Measurements from ENCODE around the gene GRPEL1. TPM values are rescaled to one million over a fixed set of nuclear protein-coding genes. Genes with fewer than 3 reads are reported as not detected.

The GRPEL1 gene
- total RNA-seq, 6 experiments from 2014 or later: 30.0 to 49.2 (median 45.3) TPM

GRCh38 chr4:7108046-7108625, 40.3 kb upstream of the GRPEL1 start:
- TF ChIP-seq CTCF (IDR thresholded peaks at IDR 0.05) (no peak), POLR2A (IDR thresholded peaks at IDR 0.05) (no peak)
- H3K4me1 ChIP-seq: peaks cover 0 to 8% (median 0%) of the 10 kb centered on the region in 4 donors
- no peaks in the 10 kb centered on the region for H3K27me3 ChIP-seq
- no peaks in the 10 kb centered on the region for H3K36me3 ChIP-seq
- no peak overlapping the region for H3K4me3 ChIP-seq
- 60% methylated on average over 1 of the region's 23 CpGs for WGBS (ENCODE audit: insufficient coverage, low coverage, low lambda C conversion rate, missing lambda C conversion rate)
- H3K27ac ChIP-seq: no peak overlapping the region
- intact Hi-C loops (cut with DNase I): no loop called here
- ATAC-seq (no peak), DNase-seq (peak in 1 of 3 donors; percentile 53)
- no peaks in the 10 kb centered on the region for H3K9me3 ChIP-seq

DNA sequence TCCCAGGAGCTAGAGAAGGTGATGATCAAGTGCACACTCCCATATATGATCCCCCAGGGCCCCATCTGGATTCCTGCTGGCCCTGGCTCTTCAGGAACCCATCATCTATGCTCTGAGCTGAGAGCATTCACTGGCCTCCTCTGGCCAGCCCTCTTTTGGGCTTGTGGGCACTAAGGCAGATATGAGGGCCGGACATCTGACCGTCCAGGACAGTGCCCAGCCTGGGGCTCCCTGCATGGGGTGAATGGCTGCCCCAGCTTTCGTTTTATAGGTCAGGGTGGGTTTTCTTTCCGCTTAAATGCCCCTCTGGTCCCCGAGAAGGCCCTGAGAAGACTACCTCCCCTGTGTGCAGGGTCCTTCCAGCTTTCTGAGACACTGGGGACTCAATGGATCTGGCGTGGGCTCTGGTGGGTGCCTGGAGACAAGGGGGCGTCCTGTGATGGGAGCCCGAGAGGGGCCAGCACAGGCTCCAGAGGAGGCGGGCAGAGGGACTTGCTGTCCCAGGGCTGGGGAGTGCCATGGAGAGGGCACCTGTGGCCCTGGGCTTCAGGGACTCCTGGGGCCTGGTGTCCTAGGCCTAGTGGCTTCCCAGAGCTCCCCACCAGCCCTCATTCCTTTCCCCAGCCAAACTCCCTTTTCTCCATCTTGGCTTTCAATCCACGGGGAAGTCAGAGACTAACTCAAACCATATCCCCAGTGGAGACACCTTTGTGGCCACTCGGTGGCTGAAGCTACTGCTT, 39.5 kb upstream of the GRPEL1 start:
- TF ChIP-seq POLR2A (IDR thresholded peaks at IDR 0.05): no peak
- no peak for TF ChIP-seq CTCF (IDR thresholded peaks at IDR 0.05)
- ATAC-seq (no peak), DNase-seq (peak in 1 of 3 donors; percentile 31)
- 92% methylated on average over 5 of the region's 11 CpGs for WGBS (ENCODE audit: insufficient coverage, low coverage, low lambda C conversion rate, missing lambda C conversion rate)
- no peaks in the 10 kb centered on the region for H3K9me3 ChIP-seq
- no peak overlapping the region for H3K27ac ChIP-seq
- peaks cover 0 to 15% (median under 1%) of the 10 kb centered on the region in 4 donors for H3K4me1 ChIP-seq
- intact Hi-C loops (cut with DNase I): no loop called here
- no peaks in the 10 kb centered on the region for H3K27me3 ChIP-seq
- H3K4me3 ChIP-seq: no peak overlapping the region
- H3K36me3 ChIP-seq: no peaks in the 10 kb centered on the region

DNA sequence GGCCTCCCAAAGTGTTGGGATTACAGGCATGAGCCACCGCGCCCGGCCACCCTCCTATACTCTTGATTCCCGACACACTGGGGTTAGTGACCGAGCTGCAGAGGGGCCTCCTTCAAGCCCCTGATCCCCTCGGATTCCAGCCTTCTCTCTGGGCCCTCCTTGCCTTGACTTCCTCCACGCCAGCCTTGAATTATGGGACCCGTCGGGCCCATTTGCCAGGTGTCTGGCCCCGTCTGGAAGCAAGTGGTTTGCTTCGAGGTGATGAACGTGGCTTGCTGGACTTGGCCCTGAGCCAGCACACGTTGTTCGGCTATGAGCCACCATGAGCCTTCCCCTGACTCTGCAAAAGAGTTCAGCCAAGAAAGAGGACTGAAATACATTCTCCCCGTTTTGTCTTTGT, 37.4 kb upstream of the GRPEL1 start:
- TF ChIP-seq CTCF (IDR thresholded peaks at IDR 0.05) (no peak), POLR2A (IDR thresholded peaks at IDR 0.05) (no peak)
- intact Hi-C loops (cut with DNase I): no loop called here
- ATAC-seq (no peak), DNase-seq (peak in 1 of 3 donors; percentile 53)
- Histone ChIP-seq H3K27me3 (no peaks in the 10 kb centered on the region), H3K9me3 (no peaks in the 10 kb centered on the region), H3K36me3 (no peaks in the 10 kb centered on the region), H3K27ac (no peak overlapping the region), H3K4me3 (no peak overlapping the region), H3K4me1 (peaks cover 0 to 21% (median 4%) of the 10 kb centered on the region in 4 donors)
- WGBS (ENCODE audit: insufficient coverage, low coverage, low lambda C conversion rate, missing lambda C conversion rate): 28% methylated on average over 7 of the region's 15 CpGs

DNA sequence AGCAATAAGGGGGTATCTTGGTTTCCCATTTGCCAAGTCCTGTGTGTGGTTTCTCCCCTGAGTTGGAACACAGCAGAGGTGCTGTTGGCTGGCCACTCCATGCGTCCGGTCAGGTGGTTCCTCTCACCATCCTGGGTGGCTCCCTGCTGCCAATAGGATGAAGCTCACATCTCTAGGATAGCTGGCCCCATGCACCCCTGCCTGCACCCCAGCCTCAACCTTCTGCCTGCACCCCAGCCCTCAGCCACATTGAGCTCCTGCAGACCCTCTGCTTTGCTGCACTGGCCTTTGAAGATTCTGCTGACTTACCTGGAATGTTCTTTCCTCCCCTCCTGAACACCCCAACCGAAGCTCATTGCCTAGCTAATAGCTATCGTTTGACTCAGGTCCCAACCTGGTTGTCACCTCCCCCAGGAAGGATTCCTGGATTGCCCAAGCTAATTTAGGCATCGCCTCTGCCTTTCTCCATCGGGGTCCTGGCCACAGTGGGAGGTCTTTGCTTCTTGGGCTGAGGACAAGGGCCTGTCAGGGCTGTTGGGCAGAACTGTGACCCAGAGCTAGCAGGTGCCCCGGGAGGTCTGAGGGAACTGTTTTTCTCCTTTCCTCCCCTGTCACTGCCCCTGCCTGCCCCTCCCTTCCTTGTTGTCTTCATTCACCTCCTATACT, 36.6 kb upstream of the GRPEL1 start:
- Histone ChIP-seq H3K27ac (peak overlapping the region in 1 of 3 donors; percentile 69), H3K4me1 (peaks cover 0 to 21% (median 4%) of the 10 kb centered on the region in 4 donors), H3K27me3 (no peaks in the 10 kb centered on the region), H3K4me3 (no peak overlapping the region), H3K9me3 (no peaks in the 10 kb centered on the region), H3K36me3 (no peaks in the 10 kb centered on the region)
- ATAC-seq: no peak
- peak in 1 of 3 donors; percentile 53 for DNase-seq
- WGBS (ENCODE audit: insufficient coverage, low coverage, low lambda C conversion rate, missing lambda C conversion rate): 87% methylated on average over 4 of the region's 7 CpGs
- intact Hi-C loops (cut with DNase I): no loop called here
- TF ChIP-seq CTCF (IDR thresholded peaks at IDR 0.05): no peak
- no peak for TF ChIP-seq POLR2A (IDR thresholded peaks at IDR 0.05)
